Adrenal gland (tissue), 12 donors: ENCODE measurements around the gene TPR. TPM values are rescaled to one million over a fixed set of nuclear protein-coding genes. Genes with fewer than 3 reads are reported as not detected.

Experiments used
- DNase-seq, 7 donors: peaks; one replicate each; pipeline ENCODE4 v3.0.0-alpha.2; 2019 to 2020
- H3K27ac ChIP-seq, 5 donors: fragments of 200-600 bp; sonication (generic) in 4 of 5; 1 replicate in 3 of 5; 2 replicates in 2 of 5; pipeline versions ENCODE4 v1.5.1 to v1.8.0; 2016 to 2020; ENCODE audit warnings: mild to moderate bottlenecking in 1 of 5
- H3K27me3 ChIP-seq: fragments of 200-600 bp; 2 replicates; pipeline ENCODE4 v1.8.0; 2021
- H3K36me3 ChIP-seq, 2 donors: fragments of 200-600 bp; replicated peaks in 1 of 2; 1 replicate in 1 of 2; 2 replicates in 1 of 2; pipeline versions ENCODE4 v1.5.1 to v1.8.0; 2018 to 2022
- H3K4me1 ChIP-seq, 2 donors: fragments of 200-600 bp; replicated peaks in 1 of 2; 1 replicate in 1 of 2; 2 replicates in 1 of 2; pipeline versions ENCODE4 v1.5.1 to v1.8.0; 2018 to 2021
- H3K4me3 ChIP-seq, 4 donors: fragments of 200-600 bp; sonication (generic) in 3 of 4; one replicate each; pipeline ENCODE4 v1.5.1; 2016 to 2018
- H3K9me3 ChIP-seq, 3 donors: fragments of 200-600 bp; sonication (generic) in 1 of 3; replicated peaks in 1 of 3; 1 replicate in 2 of 3; 2 replicates in 1 of 3; pipeline versions ENCODE4 v1.5.1 to v1.8.0; 2016 to 2021
- POLR2A ChIP-seq, 2 donors: fragments of 450-650 bp; IDR thresholded peaks; one replicate each; pipeline ENCODE4 v1.6.1; 2017; ENCODE audit warnings: antibody characterized with exemption in 2 of 2, mild to moderate bottlenecking in 2 of 2, moderate library complexity in 1 of 2
- WGBS, 4 donors: extraction: QIAGEN DNeasy Blood & Tissue Kit in 2 of 4; methylation state at CpG; one replicate each; pipeline versions ENCODE4 v1.1.5 to v1.1.7; 2013 to 2017; 5-methylcytosine and 5-hydroxymethylcytosine counted together
- intact Hi-C, 2 donors: fragments of 100-400 bp; cut with DNase I; formaldehyde crosslinking; loops; one replicate each; pipeline versions ENCODE4 v1.14.1 to v1.15.0; 2022 to 2023
- polyA plus RNA-seq, 3 donors: library from polyadenylated mRNA; stranded (reverse); fragments of 200-250 nt in 2 of 3; fragments of 350-450 nt in 1 of 3; fragmentation: Illumina TruSeq in 1 of 3; extraction: RNeasy Lipid Tissue Mini Kit (QIAGEN cat#74804) in 1 of 3; gene quantifications; one replicate each; pipeline ENCODE4 v1.2.3, GENCODE V29; 2013 to 2014
- total RNA-seq, 9 donors: library from RNA; depleted of rRNA in 4 of 9; stranded (reverse); fragments of >200 nt in 4 of 9; fragments of 120-200 nt in 1 of 9; fragmentation: NEBNext Ultra II Directional in 1 of 9; extraction: Animal tissue kit (Norgen Biotek cat#: 25700) in 1 of 9; gene quantifications; one replicate each; pipeline versions ENCODE4 v1.1.0 to v1.2.4, GENCODE V29; 2013 to 2023
- TF ChIP-seq, protein P1 (sequence below), 6 experiments: fragments of 450-650 bp in 4 of 6; fragments of 200-600 bp in 2 of 6; sonication (generic) in 1 of 6; IDR thresholded peaks; 1 replicate in 5 of 6; 2 replicates in 1 of 6; pipeline versions ENCODE4 v1.5.1 to v1.8.0; 2016 to 2021; ENCODE audit warnings: antibody characterized with exemption in 6 of 6, mild to moderate bottlenecking in 2 of 6, moderate library complexity in 1 of 6
- donor health status: healthy with polysubstance abuse.
- donor health status: Bipolar disorder and iron deficiency.
- donor health status: DM: yes; HTN: yes; CAD: no.
- donor health status: DM: no; HTN: no; CAD: no.
- donor health status: DM: no; HTN: no; CAD: no.
- donor health status: DM: yes; HTN: yes; CAD: no.

TPR gene
- total and polyA plus RNA-seq, 12 donors, result 24.2 to 99.2 (median 57.0) TPM

DNA sequence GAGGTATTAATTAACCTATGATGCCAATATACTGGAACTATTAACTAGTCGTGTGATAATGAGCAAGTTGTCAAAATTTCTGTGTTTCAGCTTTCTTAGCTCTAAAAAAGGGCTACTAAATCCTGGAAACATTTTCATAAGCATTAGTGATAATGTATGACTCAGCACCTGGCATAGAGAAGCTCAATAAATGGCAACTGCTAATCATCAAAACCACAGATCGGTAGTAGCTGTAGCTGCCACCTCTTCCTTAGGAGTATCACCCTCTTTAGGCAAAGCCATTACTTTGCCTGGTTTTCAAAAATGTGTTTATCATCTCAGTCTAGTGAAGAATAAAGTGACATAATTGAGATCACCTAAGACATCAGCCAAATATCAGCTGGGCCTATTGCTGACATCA is 75.5 kb downstream of the TPR start:
- Histone ChIP-seq H3K36me3 (no peaks in the 10 kb centered on the region), H3K9me3 (no peaks in the 10 kb centered on the region), H3K27me3 (no peaks in the 10 kb centered on the region), H3K27ac (no peak overlapping the region), H3K4me3 (no peak overlapping the region), H3K4me1 (no peaks in the 10 kb centered on the region)
- DNase-seq, result no peak
- intact Hi-C loops, result no loop called here
- 84 to 97% (median 88%) methylated on average over 2 of the region's 2 CpGs for WGBS, 4 donors
- no peak for TF ChIP-seq POLR2A (IDR thresholded peaks at IDR 0.05)
- TF ChIP-seq, protein P1, sequence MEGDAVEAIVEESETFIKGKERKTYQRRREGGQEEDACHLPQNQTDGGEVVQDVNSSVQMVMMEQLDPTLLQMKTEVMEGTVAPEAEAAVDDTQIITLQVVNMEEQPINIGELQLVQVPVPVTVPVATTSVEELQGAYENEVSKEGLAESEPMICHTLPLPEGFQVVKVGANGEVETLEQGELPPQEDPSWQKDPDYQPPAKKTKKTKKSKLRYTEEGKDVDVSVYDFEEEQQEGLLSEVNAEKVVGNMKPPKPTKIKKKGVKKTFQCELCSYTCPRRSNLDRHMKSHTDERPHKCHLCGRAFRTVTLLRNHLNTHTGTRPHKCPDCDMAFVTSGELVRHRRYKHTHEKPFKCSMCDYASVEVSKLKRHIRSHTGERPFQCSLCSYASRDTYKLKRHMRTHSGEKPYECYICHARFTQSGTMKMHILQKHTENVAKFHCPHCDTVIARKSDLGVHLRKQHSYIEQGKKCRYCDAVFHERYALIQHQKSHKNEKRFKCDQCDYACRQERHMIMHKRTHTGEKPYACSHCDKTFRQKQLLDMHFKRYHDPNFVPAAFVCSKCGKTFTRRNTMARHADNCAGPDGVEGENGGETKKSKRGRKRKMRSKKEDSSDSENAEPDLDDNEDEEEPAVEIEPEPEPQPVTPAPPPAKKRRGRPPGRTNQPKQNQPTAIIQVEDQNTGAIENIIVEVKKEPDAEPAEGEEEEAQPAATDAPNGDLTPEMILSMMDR (IDR thresholded peaks at IDR 0.05), result no peak

DNA sequence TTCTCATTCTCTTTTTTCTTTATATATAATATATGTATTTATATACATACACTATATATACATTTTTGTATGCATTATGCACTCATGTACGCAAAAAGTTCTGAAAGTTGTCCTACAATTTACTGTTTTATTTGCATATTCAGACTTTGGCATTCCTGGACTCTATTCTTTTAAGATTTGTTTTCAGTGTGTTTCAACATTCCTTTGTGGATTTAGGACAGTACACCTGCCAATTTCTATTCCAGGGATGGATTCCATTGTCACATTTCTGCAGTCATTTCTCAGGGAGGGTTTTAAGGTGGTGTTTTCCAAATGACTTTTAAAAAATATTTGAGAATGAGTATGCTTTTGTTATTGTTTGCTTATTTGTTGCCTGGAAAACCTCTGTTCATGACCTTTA is 76.2 kb downstream of the TPR start:
- Histone ChIP-seq H3K27ac (no peak overlapping the region), H3K9me3 (no peaks in the 10 kb centered on the region), H3K4me1 (no peaks in the 10 kb centered on the region), H3K4me3 (no peak overlapping the region), H3K36me3 (no peaks in the 10 kb centered on the region), H3K27me3 (no peaks in the 10 kb centered on the region)
- intact Hi-C loops, result no loop called here
- TF ChIP-seq, protein P1 (IDR thresholded peaks at IDR 0.05), result no peak
- TF ChIP-seq POLR2A (IDR thresholded peaks at IDR 0.05), result no peak
- DNase-seq, result no peak
- WGBS, 4 donors, result 91 to 96% (median 94%) methylated on average over 1 of the region's 1 CpG

DNA sequence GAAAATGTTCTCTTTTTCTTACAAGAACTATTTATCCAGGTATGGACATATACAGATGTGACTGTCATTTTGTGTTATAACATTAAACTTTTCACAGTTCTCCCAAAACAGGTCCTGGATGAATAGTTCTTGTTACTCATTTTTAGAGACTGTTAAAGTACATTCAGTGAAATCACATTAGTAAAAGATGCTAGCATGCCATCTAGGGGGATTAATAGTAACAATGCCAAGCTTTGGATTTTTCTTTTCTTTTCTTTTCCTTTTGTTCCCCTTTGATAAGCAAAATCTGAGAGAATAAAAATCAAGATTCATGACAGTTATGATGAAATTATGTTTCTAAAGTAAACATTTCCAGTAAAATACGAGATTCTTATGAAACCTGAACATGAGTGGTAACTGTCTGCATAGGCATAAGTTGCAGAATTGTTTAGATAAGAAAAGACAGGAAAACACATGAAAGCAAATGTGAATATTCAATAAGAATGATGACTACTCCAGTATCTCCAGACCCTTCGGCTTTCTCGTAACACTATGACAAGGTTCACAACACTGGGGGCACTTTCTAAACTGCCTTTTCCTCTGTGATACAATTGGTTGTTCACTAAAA is 77.5 kb downstream of the TPR start:
- no peak for TF ChIP-seq POLR2A (IDR thresholded peaks at IDR 0.05)
- TF ChIP-seq, protein P1 (IDR thresholded peaks at IDR 0.05), result no peak
- Histone ChIP-seq H3K27me3 (no peaks in the 10 kb centered on the region), H3K36me3 (no peaks in the 10 kb centered on the region), H3K9me3 (no peaks in the 10 kb centered on the region), H3K27ac (no peak overlapping the region), H3K4me1 (no peaks in the 10 kb centered on the region), H3K4me3 (no peak overlapping the region)
- no peak for DNase-seq
- intact Hi-C loops, result no loop called here
- WGBS, 4 donors, result 62 to 67% (median 65%) methylated on average over 3 of the region's 3 CpGs

DNA sequence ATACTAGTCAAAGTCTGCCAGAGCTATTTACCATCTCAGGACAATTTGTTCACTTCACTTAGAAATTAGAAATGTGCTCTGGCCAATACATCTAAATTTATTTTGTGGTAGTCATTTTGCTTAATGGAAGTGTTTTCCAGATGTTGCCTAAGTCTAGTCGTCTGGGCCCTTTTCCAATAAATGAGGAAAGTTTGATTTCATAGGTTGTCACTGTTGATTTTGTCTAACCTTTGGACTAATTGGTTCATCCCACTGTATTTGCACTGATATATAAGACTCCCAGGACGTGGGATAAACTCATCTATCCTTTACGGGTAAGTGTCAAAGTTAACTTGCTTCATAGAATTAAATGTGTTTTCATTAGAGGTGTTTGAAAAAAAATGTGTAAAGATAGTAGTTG is 79.1 kb downstream of the TPR start, which contains the start of gene PRG4:
PRG4 (plus strand) TSS at position 300 of the 400 bp plus-strand sequence.
- no peak for DNase-seq
- Histone ChIP-seq H3K9me3 (no peaks in the 10 kb centered on the region), H3K27ac (no peak within 1 kb of the TSS), H3K4me3 (no peak within 1 kb of the TSS), H3K27me3 (no peaks in the 10 kb centered on the region), H3K36me3 (no peaks in the 10 kb centered on the region), H3K4me1 (no peaks in the 10 kb centered on the region)
- WGBS, 4 donors, result 54 to 58% (median 57%) methylated on average over 3 of the region's 3 CpGs
- no peak for TF ChIP-seq POLR2A (IDR thresholded peaks at IDR 0.05)
- TF ChIP-seq, protein P1 (IDR thresholded peaks at IDR 0.05), result no peak
- intact Hi-C loops, result no loop called here
